GM21528 (cell line): ENCODE measurements around the gene OR10T2.
A peak's percentile ranks its signal among the peaks of the same experiment; 100 is the strongest.
"Not testable (repeated sequence)": the region's sequence is repeated elsewhere in the genome, so short reads cannot be mapped to it uniquely, and the experiment has no call there.

Experiments
- ATAC-seq: cut with Tn5 transposase; IDR thresholded peaks from one replicate; pipeline ENCODE4 v1.9.1; 2021; ENCODE audit warnings: mild to moderate bottlenecking, moderate library complexity; ENCODE audit not compliant: unreplicated experiment, low FRiP score

The OR10T2 gene, protein sequence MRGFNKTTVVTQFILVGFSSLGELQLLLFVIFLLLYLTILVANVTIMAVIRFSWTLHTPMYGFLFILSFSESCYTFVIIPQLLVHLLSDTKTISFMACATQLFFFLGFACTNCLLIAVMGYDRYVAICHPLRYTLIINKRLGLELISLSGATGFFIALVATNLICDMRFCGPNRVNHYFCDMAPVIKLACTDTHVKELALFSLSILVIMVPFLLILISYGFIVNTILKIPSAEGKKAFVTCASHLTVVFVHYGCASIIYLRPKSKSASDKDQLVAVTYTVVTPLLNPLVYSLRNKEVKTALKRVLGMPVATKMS

DNA sequence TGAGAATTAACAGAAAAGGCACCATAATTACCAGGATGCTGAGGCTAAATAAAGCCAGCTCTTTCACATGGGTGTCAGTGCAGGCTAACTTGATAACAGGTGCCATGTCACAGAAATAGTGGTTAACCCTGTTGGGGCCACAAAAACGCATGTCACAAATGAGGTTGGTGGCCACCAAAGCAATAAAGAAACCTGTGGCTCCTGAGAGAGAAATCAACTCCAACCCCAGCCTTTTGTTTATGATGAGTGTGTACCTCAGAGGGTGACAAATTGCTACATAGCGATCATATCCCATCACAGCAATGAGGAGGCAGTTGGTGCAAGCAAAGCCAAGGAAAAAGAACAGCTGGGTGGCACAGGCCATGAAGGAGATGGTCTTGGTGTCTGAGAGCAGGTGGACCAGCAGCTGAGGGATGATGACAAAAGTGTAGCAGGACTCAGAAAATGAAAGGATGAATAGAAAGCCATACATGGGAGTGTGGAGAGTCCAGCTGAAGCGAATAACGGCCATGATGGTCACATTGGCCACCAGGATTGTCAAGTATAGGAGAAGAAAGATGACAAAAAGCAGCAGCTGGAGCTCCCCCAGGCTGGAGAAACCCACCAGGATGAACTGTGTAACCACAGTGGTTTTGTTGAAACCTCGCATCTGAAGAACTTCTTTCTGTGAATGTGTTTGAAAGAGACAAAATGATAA, at the start of gene OR10T2:
OR10T2 (minus strand) TSS at position 649 of the 697 bp plus-strand sequence; CDS start at position 649, 0 bp downstream.
- no peak for ATAC-seq

DNA sequence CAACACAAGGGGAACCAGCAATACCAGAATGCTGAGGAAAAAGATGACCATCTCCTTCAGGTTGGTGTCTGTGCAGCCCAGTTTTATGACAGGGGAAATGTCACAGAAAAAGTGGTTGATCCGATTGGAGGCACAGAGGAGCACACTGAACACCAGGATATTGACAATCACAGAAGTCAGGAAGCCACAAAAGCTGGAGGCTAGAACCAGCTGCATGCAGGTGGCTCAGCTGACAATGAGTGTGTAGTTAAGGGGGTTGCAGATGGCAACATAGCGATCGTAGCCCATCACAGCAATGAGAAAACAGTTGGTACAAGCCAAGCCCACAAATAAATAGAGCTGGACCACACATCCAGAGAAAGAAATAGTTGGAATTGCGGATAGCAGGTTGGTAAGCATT, 46.1 kb upstream of the OR10T2 start:
- ATAC-seq: no peak

DNA sequence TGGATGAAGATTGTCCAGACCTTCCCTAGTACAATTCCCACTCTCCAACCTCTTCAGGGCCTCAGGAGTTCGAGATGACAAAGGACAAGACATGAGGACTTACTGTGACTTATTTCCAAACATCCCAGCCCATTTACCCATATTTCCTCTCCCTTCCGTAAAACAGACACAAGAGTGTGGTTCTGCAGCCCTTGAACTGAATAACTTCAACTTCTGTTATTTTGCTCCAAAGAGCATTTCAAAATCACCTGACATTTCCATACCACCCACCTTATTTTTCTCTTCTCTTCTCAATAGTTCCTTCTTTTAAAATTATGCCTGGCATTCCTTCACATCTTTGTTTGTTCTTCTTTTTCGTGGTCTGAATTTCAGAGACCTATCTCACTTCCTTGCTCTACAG, 35.5 kb upstream of the OR10T2 start:
- ATAC-seq: no peak

DNA sequence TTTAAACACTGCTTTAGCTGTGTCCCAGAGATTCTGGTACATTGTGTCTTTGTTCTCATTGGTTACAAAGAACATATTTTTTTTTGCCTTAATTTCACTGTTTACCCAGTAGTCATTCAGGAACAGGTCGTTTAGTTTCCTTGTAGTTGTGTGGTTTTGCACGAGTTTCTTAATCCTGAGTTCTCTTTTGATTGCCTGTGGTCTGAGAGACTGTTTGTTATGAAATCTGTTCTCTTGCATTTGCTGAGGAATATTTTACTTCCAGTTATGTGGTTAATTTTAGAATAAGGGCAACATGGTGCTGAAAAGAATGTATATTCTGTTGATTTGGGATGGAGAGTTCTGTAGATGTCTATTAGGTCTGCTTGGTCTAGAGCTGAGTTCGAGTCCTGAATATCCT, 30.9 kb upstream of the OR10T2 start:
- ATAC-seq: not testable (repeated sequence)

DNA sequence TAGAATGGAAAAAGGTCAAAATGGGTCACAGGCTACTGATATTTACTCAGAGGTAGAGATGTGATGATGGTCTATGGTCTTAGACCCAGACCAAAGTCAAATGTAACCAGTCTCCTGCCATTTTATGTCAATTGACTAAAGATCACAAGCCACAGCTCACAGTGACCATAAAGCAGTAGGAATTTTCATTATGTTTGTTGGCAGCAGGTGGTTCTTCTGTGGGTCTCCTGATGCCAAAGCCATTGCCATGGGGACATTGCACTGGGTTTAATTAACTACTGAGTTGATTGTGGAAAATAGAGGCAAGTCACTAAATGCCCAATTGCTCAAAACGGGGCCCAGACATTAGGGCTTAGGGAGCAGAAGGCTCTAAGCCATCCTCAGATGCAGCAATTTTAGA, 26.9 kb upstream of the OR10T2 start, which contains the start of gene OR10K2:
OR10K2 (minus strand) TSS at position 101 of the 400 bp plus-strand sequence. CDS start 5,371 bp downstream, outside the sequence.
- ATAC-seq: no peak

DNA sequence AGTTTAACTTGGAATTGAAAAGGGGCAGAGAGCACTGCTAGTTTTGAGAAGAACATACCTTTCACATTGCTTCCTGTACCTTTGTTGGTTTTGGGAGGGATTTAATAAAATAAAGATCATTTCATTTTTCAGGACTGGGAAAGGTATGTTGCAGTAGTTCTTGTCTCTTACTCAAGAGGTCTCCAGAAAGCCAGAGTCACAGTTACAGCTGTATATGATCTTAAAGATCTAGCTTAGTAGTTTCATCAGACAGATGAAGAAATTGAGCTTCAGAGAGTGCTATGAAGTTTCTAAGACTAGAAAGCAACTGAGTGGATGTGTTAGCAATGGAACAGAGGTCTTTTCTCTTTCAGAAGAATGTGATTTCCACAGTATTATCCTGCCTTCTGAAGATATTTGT, 25.8 kb upstream of the OR10T2 start:
- no peak for ATAC-seq

DNA sequence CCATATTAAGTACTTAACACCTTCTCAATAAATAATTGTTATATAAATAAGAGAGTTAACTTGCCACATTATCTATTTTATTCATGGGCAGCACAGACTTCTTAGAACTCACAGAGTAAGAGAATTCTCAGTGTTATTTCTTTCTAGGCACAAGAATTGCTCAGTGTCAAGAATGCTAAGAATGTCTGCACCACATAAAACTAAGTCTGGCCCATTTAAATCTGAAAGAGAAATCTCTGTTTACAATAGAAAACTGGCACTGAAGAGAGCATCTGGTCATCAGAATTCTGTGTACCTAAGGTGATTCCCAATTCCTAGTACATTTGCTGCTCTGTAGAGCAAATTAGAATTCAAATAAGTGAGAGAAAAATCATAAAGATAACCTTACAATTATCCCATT, 22.9 kb upstream of the OR10T2 start:
- ATAC-seq: no peak

DNA sequence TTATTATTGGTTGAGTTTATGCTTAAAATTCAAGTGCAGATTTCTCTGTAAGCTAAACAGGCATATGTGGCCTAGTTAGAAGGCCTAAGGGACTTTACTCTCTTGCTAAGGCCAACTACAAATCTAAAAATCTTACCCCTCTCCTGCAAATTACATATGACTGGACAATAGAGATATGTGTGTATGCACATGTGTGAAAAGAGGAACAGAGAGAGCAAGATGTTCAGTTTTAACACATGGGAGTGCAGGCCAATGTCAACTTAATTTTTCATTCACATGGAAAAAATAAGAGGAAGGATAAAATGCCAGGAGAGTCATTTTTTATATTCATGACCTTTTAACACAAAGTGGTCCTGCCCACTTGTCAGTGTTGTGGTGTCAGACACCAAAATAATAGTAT, 18.3 kb upstream of the OR10T2 start:
- no peak for ATAC-seq

DNA sequence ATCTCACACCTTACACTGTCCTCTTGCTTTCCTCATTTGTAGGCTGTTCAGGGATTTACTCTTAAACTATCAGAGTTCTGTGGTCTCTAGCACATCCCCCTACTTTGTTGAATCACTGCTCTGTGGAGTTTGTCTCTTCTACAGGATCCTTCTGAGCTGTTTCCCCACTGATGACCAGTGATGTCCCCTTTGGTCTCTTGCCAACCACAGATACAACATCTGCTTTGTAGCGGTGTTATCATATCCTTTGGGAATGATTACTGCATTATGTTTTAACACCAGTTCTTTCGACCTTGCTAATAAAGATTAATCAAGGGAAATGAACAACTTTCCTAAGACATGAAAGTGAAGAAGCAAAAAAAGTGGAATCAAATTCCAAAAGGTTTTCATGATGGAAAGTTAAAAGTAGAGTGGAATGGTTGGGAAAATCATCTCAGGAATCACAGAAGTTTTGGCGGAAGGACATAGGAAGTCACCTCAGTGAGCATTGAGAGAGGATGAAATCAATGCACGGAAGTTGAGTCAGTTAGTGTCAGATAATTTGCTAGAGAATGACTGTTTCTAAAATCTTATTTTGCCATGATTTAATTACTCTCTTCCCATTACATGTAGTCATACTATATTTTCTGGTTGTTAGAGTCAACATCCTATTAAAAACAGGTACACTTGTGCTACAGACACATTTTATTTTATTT, 15.5 kb upstream of the OR10T2 start:
- ATAC-seq: no peak

DNA sequence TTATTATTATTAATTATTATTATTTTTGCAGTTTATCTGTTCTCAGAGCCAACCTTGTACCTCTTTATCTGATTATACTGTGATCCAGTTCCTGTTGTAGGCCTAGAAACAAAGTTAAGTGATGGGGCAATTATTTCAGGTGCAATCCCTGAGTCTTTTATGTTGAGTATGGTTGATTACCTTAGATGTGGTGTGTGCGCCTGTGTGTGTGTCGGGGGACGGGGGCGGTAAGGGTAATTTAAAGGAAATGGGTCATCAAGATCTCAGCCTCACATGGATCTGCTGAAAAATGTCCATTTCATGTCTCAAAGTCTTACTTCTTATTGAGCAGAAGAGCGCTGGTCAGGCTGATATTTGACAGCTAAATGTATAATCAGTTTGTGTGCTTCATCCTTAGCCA, 7.8 kb upstream of the OR10T2 start:
- no peak for ATAC-seq

DNA sequence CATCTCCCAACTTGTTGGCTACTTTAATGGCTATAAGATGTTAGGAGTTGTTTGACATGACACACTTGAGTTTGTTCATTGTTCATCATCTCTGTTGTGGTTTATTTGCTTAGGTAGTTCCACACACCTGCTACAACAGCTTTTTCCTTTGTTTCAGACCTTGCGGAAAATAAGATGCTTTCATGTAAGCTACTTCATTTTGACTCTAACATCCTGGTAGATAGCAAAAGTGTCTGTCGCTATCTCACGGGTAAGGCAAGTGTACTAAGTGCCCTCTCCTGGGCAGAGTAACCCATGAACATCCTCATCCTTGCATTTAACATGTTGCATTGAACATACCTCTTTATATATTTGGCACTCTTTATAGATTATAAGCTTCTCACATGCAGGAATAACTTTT, 1.6 kb upstream of the OR10T2 start:
- ATAC-seq: no peak

DNA sequence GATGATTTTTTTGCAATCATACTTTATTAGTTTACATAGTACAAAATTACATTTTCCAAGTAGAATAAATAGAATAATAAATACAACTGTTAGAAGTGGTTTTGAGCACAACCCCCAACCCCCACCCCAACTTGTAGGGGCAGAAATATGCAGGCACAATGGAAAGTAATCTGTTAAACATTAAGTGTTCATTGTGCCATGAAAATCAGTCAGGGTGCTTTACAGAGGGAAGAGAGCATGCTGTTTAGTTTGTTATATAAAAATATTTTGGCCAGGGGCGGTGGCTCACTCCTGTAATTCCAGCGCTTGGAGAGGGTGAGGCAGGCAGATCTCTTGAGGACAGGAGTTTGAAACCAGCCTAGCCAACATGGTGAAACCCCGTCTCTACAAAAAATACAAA, 2.6 kb downstream of the OR10T2 start:
- no peak for ATAC-seq

DNA sequence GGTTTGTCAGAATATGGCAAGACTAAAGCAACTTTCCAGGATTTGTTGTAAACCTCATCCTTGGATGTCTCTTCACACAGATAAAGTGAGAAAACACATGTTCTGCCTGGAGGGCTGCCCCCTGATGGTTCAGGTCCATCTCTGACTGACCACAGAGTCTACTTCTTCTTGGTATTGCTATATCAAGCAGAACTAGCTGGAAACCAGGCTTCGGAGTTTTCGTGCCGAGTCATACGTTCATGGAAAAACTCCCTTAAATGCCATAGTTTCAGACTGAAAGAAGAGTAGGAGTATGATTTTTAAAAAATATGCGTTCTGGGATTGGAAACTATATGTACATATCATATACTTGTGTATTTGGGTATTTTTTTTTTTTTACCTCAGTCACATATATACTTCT, 5.8 kb downstream of the OR10T2 start:
- ATAC-seq: no peak

DNA sequence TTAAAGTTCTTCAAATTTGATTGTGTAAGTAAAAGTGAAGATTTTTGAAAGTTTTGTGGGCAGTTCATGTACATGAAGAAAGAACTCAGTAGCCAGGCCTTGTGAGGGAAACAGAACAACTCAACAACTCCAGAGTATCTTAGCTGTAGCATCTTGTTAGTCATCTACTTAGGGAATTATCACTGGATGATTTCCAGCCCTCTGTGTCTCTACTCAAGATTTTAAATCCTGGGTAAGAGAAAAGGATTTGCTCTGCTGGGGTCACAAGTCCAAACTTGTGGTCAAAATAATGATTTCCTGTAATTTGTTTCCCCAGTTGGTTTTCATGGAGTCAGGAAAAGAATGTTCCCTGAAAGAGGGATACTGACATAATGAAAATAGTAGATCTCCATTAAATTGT, 8.2 kb downstream of the OR10T2 start:
- no peak for ATAC-seq

DNA sequence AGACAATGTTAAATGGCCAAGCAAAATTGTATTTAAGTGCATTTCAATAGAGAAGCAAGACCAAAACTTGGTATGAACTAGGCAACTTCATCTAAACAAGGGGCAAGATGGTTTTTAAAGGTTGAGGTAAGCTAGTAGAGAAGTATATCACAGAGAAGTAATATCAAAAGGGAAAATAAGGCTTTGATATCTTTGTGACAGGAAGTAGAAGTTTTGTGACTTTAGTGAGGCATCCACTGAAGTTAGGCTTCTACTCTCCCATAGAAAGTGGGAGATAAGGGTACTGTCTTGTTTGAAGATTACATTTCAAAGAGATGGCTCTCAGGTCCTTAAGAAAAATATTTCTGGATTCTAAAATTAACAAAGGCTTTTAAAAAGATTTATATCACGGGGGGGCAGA, 8.9 kb downstream of the OR10T2 start:
- ATAC-seq: no peak

DNA sequence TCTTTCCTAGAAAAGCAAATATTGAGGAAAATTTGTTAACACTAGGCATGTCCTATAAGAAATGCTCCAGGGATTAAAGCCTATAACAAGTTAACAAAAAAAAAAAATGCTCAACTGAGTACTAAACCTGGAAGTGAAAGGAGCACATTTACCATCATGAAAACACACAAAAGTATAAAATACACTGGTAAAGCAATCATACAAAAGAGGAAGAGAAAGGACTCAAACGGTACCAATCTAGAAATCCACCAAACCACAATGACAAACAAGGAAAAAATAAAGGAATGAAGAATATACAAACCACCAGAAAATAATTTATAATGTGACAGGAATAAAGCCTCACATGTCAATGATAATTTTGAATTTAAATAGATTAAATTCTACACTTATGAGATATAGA, 24.4 kb downstream of the OR10T2 start:
- no peak for ATAC-seq

DNA sequence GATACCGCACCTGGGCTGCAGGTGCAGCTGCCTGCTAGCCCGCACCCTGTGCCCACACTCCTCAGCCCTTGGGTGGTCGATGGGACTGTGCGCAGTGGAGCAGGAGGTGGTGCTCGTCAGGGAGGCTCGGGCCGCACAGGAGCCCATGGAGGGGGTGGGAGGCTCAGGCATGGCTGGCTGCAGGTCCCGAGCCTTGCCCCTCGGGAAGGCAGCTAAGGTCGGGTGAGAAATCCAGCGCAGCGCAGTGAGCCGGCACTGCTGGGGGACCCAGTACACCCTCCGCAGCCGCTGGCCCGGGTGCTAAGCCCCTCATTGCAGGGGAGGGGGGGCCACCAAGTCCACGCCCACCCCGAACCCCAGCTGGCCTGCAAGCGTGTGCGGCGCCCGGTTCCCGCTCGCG, 25.2 kb downstream of the OR10T2 start:
- ATAC-seq: not testable (repeated sequence)

DNA sequence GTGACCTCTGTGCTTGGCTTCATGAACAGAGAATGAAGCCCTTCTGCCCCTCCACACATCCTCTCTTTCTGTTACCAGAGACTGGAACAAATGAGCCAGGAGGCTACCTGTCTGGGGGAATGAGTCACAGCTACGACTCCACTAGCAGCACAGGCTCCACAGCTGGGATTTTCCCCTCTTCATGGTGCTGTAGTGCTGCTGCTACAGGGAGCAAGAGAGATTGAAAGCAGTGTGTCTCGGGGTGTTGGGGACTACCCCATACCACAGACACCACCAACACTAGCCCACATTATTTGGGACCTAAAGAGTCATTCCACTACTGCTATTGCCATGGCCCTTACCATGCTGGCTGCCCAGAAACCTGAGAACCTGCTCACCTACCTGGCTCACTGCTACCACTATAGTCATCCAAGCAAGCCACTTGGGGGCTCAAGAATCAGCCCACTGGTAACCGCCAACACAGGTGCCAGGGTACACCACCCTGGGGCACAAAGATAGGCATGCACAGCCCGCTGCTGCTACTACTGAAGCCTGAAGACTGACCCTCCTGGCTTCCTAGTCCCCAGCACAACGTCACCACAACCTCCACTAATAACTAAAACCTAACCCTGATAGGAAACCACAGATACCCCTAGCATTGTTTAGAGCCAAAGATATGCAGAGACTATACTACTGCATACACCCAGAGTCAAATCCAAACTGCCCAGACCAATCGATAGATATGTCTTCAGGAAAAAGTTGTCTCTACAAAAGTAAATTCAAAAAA, 27.9 kb downstream of the OR10T2 start:
- peak; percentile 95 for ATAC-seq

DNA sequence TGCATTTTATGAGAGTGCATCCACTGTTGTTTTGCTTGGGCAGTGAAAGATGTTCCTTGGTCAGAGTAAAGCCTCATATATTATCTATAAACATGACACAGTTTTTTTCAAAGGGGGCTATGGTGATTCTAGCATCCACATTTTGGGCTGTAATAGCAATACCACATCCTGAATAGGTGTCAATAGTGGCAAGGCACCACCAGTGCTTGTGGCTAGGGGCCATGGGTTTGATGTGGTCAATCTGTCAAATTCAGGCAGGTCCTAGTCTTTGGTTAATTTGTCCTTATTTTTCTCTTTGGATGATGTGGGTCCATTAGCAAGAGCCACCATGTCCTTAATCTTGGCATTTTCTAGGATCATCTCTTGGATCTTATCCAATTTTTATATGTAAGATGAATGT, 32.5 kb downstream of the OR10T2 start:
- ATAC-seq: no peak

DNA sequence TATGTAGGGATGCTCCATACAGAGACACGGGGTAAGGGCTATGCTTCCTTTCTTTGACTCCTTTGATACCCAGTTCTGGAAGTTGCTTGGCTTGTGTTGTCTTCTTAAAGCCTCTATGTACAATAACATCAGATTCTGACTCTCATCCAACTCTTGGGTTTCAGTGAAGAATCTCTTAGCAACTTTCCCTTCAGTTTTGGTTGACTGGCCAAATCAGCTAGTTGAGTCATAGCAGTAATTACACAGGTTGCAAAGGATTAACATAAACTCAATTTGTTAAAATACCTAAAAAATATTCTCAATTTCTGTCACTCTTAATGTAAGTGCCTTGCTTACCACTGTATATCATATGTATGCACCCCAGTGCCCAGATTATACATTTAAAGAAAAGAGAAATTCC, 36.3 kb downstream of the OR10T2 start:
- ATAC-seq: no peak

DNA sequence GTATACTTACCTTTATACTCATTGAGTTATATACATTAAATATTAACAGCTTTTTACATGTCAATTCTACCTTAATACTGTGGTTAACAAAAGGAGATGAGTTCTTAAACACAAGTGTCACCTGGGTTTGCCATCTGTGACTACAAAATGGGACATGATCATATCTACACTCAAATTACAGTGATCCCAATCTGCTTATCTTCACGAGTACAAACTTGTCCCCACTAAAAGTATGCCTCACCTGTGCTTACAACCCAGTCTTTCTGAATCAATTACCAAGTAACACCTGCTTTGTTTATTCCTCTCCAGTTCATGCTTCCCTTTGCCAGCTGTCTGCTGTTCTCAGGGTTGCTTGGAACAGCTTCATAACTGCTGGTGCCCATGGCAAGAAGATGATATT, 36.8 kb downstream of the OR10T2 start:
- ATAC-seq: no peak
